Vagina (tissue), 2 donors: ENCODE results near the gene BCR.

ENCODE experiments used
- CTCF ChIP-seq, 3 experiments: fragments of 450-650 bp in 2 of 3; fragments of 200-600 bp in 1 of 3; sonication (generic) in 1 of 3; IDR thresholded peaks; one replicate each; pipeline ENCODE4 v1.5.1; 2017 to 2019; ENCODE audit warnings: antibody characterized with exemption in 3 of 3, mild to moderate bottlenecking in 2 of 3, moderate library complexity in 2 of 3
- POLR2A ChIP-seq, 2 donors: fragments of 450-650 bp; IDR thresholded peaks; one replicate each; pipeline ENCODE4 v1.6.1; 2017; ENCODE audit warnings: antibody characterized with exemption in 2 of 2, mild to moderate bottlenecking in 2 of 2, moderate library complexity in 2 of 2
- POLR2AphosphoS5 ChIP-seq, 2 donors: sonication (generic); formaldehyde crosslinking; IDR thresholded peaks; one replicate each; pipeline ENCODE4 v1.9.0; 2017; ENCODE audit warnings: antibody characterized with exemption in 2 of 2, mild to moderate bottlenecking in 2 of 2, low read depth in 1 of 2; ENCODE audit not compliant: insufficient read depth in 1 of 2

- TF ChIP-seq CTCF (IDR thresholded peaks at IDR 0.05) (no peak), POLR2A (IDR thresholded peaks at IDR 0.05) (no peak), POLR2AphosphoS5 (IDR thresholded peaks at IDR 0.05; ENCODE audit: insufficient read depth in 1 of 2, low read depth in 1 of 2) (no peak)
Measured at GRCh38 chr22:23364389-23364788, 184.1 kb downstream of the BCR start.
